KMS-11 (cell line): ENCODE measurements around the gene CEP170B.
A peak's percentile ranks its signal among the peaks of the same experiment; 100 is the strongest.

Experiments
- H2AFZ ChIP-seq: fragments of 200-600 bp; sonication (generic); 2 replicates; pipeline ENCODE4 v1.6.1; 2016; ENCODE audit warnings: antibody characterized with exemption, mixed run types, low read depth
- H3K27ac ChIP-seq: fragments of 200-600 bp; sonication (generic); 2 replicates; pipeline ENCODE4 v1.6.1; 2016; ENCODE audit warnings: mild to moderate bottlenecking, mixed run types
- H3K27me3 ChIP-seq: fragments of 200-600 bp; sonication (generic); 2 replicates; pipeline ENCODE4 v1.6.1; 2017; ENCODE audit warnings: mild to moderate bottlenecking, low read depth, mixed run types, moderate library complexity; ENCODE audit not compliant: insufficient read depth
- H3K36me3 ChIP-seq: fragments of 200-600 bp; sonication (generic); 2 replicates; pipeline ENCODE4 v1.6.1; 2017; ENCODE audit warnings: mild to moderate bottlenecking, mixed run types; ENCODE audit not compliant: insufficient read depth
- H3K4me1 ChIP-seq: fragments of 200-600 bp; sonication (generic); 2 replicates; pipeline ENCODE4 v1.6.1; 2016; ENCODE audit warnings: mild to moderate bottlenecking, low read depth, mixed run types; ENCODE audit not compliant: poor library complexity, severe bottlenecking
- H3K4me2 ChIP-seq: fragments of 200-600 bp; sonication (generic); 2 replicates; pipeline ENCODE4 v1.7.0; 2016; ENCODE audit warnings: mild to moderate bottlenecking, mixed run types
- H3K4me3 ChIP-seq: fragments of 200-600 bp; sonication (generic); IDR thresholded peaks from 2 replicates; pipeline ENCODE4 v1.6.1; 2017; ENCODE audit warnings: low read depth, low read length, mixed read lengths; ENCODE audit not compliant: insufficient read depth
- H3K79me2 ChIP-seq: fragments of 200-600 bp; sonication (generic); 2 replicates; pipeline ENCODE4 v1.6.1; 2016; ENCODE audit warnings: low read depth, mixed run types; ENCODE audit not compliant: insufficient read depth
- H3K9ac ChIP-seq: fragments of 200-600 bp; sonication (generic); 2 replicates; pipeline ENCODE4 v1.6.1; 2016; ENCODE audit warnings: mild to moderate bottlenecking, mixed run types
- H4K20me1 ChIP-seq: fragments of 200-600 bp; sonication (generic); 2 replicates; pipeline ENCODE4 v1.6.1; 2016; ENCODE audit warnings: mild to moderate bottlenecking, mixed run types; ENCODE audit not compliant: insufficient read depth
- TF ChIP-seq, protein P1 (sequence below): fragments of 200-600 bp; sonication (generic); conservative IDR thresholded peaks from 2 replicates; pipeline ENCODE4 v1.6.1; 2017; ENCODE audit warnings: low read depth, mild to moderate bottlenecking, antibody characterized with exemption, low read length, moderate library complexity, mixed read lengths

Gene CEP170B

DNA sequence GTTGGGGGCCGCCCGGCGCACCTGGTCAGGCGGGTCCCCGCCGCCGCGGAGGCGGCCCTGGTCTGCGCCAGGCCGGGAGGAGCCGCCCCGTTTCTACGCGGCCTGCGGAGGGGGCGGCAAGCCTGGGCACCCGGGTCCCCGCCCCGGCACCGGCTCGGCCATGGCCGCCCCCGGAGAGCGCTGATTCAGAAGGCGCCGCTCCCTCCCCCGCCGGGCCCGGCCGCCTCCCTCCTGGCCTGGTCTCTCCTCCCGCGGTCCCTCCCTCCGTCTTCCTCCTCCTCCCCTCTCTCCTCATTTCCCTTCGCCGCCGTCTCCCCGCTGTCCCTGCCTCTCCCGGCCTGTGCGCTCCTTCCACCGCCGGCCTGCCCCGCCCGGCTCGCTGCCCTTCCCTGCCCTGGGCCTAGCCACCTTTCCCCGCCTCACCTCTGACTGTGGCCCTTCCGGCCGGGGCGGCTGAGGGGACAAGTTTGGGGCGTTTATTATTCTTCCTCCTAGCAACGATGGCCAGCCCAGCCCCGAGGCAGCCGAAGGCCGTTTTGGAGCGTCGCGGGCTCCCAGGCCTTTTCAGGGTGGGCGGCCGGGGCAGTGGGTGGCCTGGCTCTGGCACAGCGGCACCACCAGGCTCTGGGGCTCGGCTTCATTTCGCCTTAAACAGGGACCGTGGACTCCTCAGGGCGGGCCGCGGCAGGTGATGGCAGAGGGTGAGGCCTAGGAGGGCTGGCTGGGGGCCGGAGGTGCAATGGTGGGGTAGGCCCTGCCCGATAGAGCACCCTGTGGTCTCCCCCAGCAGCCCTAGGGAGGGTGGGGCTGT lies 768 bp downstream of the CEP170B start:
- H3K27ac ChIP-seq, result no peak overlapping the region
- no peaks in the 10 kb centered on the region for H4K20me1 ChIP-seq
- peak overlapping the region; percentile 60; the same call in 1 of the 2 replicates for H3K4me2 ChIP-seq
- TF ChIP-seq, protein P1, sequence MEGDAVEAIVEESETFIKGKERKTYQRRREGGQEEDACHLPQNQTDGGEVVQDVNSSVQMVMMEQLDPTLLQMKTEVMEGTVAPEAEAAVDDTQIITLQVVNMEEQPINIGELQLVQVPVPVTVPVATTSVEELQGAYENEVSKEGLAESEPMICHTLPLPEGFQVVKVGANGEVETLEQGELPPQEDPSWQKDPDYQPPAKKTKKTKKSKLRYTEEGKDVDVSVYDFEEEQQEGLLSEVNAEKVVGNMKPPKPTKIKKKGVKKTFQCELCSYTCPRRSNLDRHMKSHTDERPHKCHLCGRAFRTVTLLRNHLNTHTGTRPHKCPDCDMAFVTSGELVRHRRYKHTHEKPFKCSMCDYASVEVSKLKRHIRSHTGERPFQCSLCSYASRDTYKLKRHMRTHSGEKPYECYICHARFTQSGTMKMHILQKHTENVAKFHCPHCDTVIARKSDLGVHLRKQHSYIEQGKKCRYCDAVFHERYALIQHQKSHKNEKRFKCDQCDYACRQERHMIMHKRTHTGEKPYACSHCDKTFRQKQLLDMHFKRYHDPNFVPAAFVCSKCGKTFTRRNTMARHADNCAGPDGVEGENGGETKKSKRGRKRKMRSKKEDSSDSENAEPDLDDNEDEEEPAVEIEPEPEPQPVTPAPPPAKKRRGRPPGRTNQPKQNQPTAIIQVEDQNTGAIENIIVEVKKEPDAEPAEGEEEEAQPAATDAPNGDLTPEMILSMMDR, result no peak
- H3K27me3 ChIP-seq, result 0 out of 2 replicates have a peak, but pooled peaks cover 2% of the 10 kb centered on the region
- peak overlapping the region; percentile 30; the same call in 1 of the 2 replicates for H3K9ac ChIP-seq
- H2AFZ ChIP-seq, result no peak overlapping the region; the same call in 1 of the 2 replicates
- H3K79me2 ChIP-seq, result no peaks in the 10 kb centered on the region; the same call in 1 of the 2 replicates
- H3K4me1 ChIP-seq, result no peaks in the 10 kb centered on the region
- H3K4me3 ChIP-seq, result no peak overlapping the region
- no peaks in the 10 kb centered on the region for H3K36me3 ChIP-seq

DNA sequence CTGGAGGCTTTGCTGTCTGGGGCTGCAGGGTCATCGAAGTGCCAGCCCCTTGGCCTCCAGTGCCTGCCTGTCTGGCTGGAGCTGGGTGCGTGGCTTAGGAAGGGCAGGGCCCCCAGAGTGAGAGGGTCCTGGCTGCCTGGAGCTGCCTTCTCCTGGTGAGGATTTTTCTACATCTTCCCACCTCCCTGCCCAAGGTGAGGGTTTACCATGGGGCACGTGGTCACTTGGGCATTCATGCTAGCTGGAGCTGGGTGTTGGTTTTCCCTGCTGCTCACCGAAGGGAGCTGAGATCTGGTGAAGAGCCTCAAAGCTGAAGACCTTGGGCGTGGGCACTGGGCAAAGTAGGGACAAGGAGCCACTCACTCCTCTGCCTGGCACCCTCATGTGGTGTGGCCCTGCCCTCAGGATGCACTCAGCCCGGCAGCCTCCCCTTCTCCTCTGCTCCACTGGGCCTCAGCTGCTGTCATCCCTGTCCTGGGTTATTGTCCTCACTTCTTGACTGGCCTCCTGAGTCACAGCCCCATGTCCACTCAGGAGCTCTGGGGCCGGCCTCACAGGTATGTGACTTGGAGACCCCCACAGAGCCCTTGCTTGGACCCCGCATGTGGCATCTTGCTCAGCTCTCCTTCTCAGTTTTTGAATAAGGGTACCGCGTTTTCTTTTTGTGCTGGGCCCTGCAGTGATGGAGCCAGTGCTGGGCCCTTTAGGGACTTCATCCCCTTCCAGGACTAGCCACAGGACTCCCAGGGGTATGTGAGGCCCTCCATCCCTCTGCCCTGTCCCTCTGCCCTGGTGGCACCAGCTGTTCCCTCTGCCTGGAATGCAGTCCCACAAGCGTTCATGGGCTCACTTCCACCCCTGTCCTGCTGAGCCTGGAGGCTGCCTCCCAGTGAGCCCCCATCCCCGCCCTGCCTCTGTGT lies 1.6 kb downstream of the CEP170B start:
- TF ChIP-seq, protein P1, result no peak
- Histone ChIP-seq H3K27me3 (0 out of 2 replicates have a peak, but pooled peaks cover 2% of the 10 kb centered on the region), H3K9ac (no peak overlapping the region), H4K20me1 (no peaks in the 10 kb centered on the region), H3K4me1 (no peaks in the 10 kb centered on the region), H2AFZ (no peak overlapping the region), H3K36me3 (no peaks in the 10 kb centered on the region), H3K4me2 (peak overlapping the region; percentile 60; the same call in 1 of the 2 replicates), H3K27ac (no peak overlapping the region), H3K79me2 (no peaks in the 10 kb centered on the region; the same call in 1 of the 2 replicates), H3K4me3 (no peak overlapping the region)

DNA sequence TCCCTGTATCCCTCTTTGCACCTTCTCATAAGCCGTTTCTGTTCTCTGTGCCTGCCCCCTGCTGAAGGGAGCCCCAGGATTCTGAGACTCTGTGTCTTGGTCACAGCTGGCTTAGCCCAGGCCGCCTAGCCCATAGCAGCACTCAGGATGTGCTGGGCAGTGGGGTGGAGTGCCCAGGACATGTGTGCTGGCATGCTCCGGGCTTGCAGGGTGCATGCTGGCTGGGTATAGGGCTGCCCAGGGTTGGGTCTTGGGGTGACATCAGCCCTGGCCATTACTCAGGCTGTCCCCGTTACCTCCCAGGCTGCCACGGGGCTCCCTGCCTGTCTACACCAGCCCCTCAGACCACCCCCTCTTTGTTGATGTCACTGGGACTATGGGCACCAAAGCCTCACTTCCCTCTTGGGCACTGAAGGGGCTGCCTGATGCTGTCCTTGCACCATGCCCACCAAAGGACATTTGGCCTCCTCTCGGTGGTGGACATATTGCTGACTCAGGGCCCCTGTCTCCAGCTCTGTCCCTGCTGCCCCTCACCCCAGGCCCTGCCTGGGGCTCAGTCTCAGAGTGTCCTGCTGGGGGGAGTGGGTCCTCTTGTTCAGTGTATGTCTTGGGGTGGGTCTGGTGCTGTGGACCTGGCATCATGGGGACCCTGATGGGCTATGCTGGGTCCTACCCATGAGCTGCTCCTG lies 2.4 kb downstream of the CEP170B start:
- TF ChIP-seq, protein P1, result no peak
- H2AFZ ChIP-seq, result no peak overlapping the region
- no peak overlapping the region for H3K27ac ChIP-seq
- H3K79me2 ChIP-seq, result no peaks in the 10 kb centered on the region; the same call in 1 of the 2 replicates
- no peaks in the 10 kb centered on the region for H4K20me1 ChIP-seq
- 0 out of 2 replicates have a peak, but pooled peaks cover 2% of the 10 kb centered on the region for H3K27me3 ChIP-seq
- no peaks in the 10 kb centered on the region for H3K4me1 ChIP-seq
- no peak overlapping the region for H3K9ac ChIP-seq
- H3K4me2 ChIP-seq, result no peak overlapping the region
- H3K4me3 ChIP-seq, result no peak overlapping the region
- no peaks in the 10 kb centered on the region for H3K36me3 ChIP-seq

DNA sequence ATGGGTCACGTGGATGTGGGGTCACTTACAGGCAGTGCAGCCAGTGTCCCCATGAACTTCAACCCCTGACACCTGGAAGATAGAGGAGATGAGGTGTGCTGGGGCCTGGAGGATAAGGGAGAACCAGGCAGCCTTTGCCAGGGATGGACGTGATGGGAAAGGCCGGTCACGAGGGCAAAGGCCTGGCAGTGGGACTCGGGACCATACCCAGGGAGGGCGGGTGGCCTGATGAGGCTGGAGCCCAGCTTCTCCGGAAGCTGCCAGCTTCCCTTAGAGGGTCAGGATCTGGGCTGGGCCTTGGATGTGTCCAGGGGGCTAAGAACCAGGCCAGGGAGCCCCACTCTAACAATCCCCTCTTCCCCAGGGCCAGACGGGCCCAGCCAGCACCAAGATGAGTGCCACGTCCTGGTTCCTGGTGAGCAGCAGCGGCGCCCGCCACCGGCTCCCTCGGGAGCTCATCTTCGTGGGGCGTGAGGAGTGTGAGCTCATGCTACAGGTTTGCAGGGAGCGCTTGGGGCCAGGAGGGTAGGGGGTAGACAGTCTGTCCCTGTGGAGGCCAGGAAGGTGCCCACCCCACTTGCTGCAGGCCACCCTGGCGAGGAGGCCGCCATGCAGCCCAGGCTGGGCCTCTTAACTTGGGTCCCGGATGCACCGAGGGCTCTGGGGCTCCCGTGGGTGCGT lies 3.1 kb downstream of the CEP170B start:
- H3K27me3 ChIP-seq, result 0 out of 2 replicates have a peak, but pooled peaks cover 2% of the 10 kb centered on the region
- no peak overlapping the region for H3K27ac ChIP-seq
- no peaks in the 10 kb centered on the region; the same call in 1 of the 2 replicates for H3K79me2 ChIP-seq
- no peaks in the 10 kb centered on the region for H3K36me3 ChIP-seq
- no peak overlapping the region for H3K9ac ChIP-seq
- H2AFZ ChIP-seq, result no peak overlapping the region
- H3K4me2 ChIP-seq, result no peak overlapping the region
- no peak overlapping the region for H3K4me3 ChIP-seq
- no peaks in the 10 kb centered on the region for H3K4me1 ChIP-seq
- H4K20me1 ChIP-seq, result no peaks in the 10 kb centered on the region
- TF ChIP-seq, protein P1, result no peak
